ENCODE data around the gene ATAT1.
A peak's percentile ranks its signal among the peaks of the same experiment; 100 is the strongest.

Gene ATAT1

DNA sequence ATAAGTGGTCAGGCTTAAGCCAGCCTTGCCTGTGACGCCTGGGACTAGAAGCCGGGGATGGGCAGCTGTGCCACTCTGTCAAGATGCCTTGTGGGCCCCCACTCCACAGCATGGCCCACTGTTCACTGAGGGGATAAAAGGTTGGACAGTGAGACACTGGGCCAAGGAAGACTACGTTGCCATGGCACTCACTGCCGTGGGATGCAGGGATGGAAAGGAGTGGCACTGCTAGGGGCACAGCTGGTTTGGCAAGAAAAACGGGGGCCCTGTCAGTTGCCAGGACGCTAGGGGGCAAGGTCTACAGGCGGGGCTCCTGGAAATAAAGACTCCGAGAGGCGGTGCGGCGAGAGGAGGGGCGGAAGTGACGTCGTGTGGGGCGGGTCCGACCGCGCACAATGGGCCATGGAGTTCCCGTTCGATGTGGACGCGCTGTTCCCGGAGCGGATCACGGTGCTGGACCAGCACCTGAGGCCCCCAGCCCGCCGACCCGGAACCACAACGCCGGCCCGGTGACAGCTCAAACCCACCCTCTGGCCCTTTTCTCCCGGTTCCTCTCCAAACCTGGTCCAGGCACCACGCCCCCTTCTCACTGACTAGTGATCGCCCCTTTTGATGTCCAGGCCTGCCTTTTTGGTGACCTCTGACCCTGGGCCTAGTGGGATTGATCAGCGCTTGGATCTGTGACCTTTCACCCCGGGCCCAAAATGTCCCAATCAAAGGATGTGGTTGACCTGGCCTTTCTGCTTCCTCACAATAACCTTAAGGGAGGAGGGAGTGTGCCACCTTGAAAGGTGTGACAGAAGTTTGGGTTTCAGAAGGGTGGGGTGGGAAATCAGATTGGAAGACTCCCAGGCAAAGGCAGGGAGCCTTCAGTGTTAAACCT is at the start of gene ATAT1:
Gene ATAT1, plus strand, starts transcription at position 391 of the 883 bp plus-strand sequence.
- peak; percentile 86 for DNase-seq (ENCODE audit: low read depth)

DNA sequence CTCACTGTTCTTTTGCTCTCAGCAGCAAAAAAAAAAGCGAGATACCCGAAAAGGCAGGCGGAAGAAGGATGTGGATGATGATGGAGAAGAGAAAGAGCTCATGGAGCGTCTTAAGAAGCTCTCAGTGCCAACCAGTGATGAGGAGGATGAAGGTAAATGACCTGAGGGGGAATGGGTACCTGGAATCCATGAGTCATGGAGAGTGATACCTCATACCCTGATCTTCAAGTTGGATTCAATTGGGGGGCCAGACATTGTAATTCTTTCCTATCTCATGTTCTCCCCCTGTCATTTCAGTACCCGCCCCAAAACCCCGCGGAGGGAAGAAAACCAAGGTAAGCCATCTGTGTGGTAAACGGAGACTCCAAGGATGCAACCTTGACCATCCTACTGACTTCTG is 48.6 kb upstream of the ATAT1 start:
- no peak for DNase-seq (ENCODE audit: low read depth)

DNA sequence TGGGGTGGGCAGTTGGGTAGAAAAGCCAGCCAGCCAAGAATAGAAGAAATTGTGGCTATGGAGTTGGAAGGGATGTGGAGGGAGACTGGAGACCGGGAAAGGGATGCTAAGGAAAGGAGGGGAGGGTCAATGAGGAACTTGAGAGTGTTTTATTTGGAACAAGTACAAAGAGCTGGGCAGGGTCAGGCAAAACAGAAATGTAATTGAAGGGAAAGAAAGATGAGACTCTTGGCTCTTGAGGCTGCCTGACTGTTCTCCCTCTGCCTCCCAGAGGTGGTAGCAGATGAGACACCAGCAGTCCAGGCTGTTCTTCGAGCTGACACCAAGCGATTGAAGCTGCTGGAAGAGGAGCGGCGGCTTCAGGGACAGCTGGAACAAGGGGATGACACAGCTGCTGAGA is 42.8 kb upstream of the ATAT1 start:
- no peak for DNase-seq (ENCODE audit: low read depth)

DNA sequence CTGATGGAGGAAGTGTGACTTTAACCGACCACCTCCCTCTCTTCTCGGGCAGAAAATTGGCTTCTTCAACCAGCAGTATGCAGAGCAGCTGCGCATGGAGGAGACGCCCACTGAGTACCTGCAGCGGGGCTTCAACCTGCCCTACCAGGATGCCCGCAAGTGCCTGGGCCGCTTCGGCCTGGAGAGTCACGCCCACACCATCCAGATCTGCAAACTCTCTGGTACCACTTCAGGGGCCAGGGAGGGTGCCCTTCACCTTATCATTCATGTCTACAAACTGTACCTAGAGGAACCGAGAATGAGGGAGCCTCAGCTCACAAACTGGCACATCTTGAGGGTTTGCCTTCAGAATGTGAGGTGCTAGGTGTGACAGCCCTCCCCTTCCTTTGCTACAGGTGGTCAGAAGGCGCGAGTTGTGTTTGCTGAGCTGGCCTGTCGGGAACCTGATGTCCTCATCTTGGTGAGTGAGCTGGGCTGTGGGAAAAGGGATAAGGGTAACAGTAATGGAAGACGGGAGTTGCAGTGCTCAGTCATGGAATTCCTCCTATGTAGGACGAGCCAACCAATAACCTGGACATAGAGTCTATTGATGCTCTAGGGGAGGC is 36.8 kb upstream of the ATAT1 start:
- DNase-seq (ENCODE audit: low read depth): no peak

DNA sequence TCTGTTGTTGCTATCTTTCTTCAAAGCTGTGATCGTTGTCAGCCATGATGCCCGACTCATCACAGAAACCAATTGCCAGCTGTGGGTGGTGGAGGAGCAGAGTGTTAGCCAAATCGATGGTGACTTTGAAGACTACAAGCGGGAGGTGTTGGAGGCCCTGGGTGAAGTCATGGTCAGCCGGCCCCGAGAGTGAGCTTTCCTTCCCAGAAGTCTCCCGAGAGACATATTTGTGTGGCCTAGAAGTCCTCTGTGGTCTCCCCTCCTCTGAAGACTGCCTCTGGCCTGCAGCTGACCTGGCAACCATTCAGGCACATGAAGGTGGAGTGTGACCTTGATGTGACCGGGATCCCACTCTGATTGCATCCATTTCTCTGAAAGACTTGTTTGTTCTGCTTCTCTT is 36.2 kb upstream of the ATAT1 start:
- DNase-seq (ENCODE audit: low read depth): no peak

DNA sequence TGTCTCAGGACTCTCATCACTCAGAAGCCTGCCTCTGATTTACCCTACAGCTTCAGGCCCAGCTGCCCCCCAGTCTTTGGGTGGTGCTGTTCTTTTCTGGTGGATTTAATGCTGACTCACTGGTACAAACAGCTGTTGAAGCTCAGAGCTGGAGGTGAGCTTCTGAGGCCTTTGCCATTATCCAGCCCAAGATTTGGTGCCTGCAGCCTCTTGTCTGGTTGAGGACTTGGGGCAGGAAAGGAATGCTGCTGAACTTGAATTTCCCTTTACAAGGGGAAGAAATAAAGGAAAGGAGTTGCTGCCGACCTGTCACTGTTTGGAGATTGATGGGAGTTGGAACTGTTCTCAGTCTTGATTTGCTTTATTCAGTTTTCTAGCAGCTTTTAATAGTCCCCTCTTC is 35.7 kb upstream of the ATAT1 start:
- DNase-seq (ENCODE audit: low read depth): no peak

DNA sequence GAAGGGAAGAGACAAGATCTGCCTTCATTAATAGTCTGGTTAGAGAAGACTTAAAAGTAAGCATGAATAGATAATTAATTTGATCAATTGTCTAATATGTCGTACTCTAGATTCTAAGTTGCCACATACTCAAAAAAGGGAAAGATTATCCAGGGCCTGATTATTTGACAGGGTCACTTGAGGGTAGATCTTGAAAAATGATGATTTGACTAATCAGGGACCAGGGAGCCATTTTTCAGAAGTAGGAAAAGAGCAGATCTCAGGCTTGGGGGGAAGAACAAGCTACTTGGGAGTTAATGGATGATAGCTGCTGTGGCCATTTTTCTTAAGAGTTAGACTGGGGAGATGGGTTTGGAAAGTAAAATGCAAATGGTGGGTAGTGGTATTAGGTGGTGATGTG is 34.4 kb upstream of the ATAT1 start:
- no peak for DNase-seq (ENCODE audit: low read depth)

DNA sequence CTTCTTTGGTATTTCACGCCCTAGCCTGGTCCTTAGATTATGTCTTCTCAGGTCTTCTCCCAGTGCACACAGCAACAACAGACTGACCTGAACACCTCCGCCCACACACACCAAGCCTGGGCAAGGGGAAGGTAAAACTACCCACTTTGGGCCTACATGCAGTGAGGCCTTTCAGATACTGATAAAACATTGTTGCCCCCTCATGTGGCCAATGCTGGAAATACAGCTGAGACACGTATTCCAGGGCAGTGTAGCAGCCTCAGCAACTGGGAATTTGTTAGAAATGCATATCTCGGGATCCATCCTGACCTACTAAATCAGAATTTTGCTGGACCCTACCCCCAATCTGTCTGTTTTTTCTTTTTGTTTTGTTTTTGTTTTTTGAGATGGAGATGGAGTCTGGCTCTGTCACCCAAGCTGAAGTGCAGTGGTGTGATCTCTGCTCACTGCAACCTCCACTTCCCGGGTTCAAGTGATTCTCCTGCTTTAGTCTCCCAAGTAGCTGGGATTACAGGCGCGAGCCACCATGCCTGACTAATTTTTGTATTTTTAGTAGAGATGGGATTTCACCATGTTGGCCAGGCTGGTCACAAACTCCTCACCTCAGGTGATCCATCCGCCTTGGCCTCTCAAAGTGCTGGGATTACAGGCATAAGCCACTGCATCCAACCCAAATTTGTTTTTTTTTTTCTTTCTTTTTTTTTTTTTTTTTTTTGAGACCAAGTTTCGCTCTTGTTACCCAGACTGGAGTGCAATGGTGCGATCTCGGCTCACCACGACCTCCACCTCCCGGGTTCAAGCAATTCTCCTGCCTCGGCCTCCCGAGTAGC is 29.1 kb upstream of the ATAT1 start:
- DNase-seq (ENCODE audit: low read depth): peak; percentile 60

DNA sequence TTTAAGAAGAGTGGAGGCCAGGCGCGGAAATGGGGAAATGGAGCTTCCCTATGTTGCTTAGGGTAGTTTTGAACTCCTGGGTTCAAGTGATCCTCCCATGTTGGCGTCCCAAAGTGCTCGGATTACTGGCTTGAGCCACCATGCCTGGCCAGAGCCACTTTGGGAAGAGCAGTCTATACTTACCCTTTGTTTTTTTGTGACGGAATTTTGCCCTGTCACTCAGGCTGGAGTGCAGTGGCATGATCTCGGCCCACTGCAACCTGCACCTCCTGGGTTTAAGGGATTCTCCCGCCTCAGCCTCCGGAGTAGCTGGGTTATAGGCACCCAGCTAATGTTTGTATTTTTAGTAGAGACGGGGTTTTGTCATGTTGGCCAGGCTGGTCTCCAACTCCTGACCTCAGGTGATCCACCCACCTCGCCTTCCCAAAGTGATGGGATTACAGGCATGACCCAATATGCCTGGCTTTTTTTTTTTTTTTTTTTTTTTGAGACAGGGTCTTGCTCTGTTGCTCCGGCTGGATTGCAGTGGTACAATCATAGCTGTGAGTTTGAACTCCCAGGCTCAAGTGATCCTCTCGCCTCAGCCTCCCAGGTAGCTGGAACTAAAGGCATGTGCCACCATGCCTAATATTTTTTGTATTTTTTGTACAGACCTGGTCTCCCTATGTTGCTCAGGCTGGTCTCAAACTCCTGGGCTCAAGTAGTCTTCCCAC is 27.6 kb upstream of the ATAT1 start:
- DNase-seq (ENCODE audit: low read depth): no peak

DNA sequence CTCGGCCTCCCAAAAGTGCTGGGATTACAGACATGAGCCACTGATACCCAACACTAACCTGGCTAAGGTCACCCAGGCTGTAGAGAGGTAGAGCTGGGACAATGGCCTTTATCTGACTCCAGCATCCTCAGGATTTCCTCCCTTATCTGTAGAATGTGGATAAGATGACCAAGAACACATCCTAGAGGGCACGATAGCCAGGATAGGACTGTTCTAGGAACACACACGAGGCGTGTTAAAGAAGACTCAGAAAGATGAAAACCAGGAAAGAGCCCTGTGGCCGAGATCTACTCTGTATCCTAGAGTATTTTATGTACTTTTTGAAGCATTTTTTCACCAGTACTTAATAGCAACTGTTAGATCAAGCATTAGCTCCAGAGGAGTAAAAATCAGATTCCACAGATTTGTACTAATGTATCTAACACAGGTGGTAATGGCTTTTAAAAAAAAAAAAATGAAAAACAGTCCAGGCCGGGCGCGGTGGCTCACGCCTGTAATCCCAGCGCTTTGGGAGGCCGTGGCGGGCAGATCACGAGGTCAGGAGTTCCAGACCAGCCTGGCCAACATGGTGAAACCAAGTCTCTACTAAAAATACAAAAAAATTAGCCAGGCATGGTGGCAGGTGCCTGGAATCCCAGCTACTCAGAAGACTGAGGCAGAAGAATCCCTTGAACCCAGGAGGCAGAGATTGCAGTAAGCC is 26.9 kb upstream of the ATAT1 start:
- DNase-seq (ENCODE audit: low read depth): no peak

DNA sequence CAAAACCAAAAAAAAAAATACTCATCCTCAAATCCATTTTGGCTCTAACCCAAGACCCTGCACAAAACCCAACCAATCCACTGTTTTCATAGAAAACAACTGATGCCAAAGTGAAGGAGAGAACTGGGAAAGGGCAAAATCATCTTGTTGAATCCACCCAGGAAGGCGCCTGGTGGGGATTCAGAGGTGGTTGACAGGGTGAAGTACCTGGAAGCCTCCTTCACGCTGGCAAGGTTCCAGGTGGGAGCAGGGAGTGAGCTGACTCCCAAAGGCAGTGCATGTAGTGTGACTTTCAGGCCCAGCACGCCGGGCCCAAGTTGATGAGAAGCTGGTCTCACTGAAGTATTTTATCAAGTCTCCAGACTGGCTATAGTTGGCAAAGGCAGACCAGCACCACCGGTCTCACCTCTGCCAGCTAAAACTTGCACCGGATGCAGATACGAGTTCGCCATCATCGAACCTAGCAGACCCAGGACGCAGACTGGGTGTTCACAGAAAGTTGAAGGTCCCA is 26.2 kb upstream of the ATAT1 start:
- DNase-seq (ENCODE audit: low read depth): no peak

DNA sequence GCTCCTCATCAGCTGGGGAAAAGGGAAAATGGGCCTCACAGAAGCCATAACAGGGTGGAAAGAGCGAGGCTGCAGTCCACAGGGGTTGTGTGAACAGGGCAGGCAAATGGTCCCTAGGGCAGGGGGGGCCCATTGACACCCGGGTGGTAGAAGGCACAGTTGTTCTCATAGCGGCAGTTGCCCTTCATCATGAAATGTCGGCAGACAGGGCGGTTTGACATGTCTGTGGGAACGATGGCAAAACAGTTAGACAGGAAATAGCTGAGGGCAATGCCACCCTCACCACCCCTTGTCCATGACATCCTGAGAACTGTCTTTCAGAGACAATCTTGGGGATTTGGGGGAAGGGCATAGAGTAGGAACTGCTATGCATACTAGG is 25.2 kb upstream of the ATAT1 start:
- DNase-seq (ENCODE audit: low read depth): no peak

DNA sequence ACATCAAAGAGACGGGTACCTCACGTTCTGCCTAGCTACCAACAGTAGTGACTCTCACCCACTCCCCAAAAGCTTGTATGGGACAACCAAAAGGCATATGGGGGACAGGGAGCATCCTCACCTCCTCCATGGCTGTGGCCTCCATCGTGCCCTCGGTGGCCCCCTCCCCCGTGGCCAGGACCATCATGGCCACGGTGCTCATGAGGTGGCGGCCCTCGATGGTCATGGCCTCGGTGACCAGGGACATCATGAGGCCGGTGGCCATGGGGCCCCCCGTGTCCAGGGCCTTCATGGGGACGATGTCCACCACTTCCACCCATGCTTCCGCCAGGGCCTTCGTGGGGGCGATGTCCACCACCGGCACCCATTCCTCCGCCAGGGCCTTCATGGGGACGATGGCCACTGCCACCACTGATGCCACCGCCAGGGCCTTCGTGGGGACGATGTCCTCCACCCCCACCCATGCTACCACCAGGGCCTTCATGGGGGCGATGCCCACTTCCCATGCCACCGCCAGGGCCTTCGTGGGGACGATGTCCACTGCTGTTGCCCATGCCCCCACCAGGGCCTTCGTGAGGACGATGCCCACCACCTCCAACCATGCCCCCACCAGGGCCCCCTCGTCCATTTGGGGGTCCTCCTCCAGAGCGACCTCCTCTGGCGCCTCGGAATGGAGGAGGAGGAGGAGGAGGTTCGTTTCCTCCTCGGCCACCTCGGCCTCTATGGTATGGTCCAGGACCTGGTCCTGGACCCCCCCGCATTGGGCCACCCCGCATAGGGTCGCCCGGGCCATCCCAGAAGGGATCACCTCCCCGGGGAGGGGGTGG is 24.6 kb upstream of the ATAT1 start:
- DNase-seq (ENCODE audit: low read depth): no peak

DNA sequence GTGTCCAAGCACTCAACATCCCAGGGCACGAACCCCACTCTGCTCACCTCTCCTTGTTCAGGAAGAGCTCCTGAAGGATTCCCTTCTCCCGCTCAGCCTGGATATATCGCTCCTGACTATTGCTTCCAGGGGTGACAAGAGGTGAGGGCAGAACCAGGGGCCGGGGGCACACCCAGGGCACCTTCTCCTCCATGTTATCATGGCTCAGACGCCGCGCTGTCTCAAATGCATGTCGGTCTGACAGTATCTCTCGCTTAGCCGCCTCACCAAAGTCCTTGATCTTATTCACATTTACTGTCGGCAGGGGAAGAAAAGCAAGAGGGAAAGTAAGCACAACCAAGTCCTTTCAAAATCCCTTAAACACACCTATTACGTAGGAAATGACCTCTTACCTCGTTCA is 22.7 kb upstream of the ATAT1 start:
- no peak for DNase-seq (ENCODE audit: low read depth)

DNA sequence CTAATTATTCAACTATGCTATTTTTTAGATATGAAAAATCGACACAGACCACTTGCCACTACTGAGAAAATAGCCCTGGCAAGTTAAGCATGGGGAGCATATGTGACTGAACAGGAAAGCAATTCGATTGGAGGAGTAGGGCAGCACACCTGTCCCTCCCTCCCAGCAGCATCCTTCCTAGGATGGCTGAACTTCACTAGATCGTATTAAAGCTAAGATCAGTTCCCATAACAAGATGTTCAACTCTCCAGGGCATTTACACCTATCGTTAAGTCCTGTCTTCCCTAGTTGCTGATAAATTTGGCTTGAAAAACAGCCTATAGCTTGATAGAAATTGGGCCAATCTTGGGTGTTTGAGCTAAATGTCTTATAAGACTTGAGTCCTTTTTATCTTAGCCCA is 16.6 kb upstream of the ATAT1 start:
- DNase-seq (ENCODE audit: low read depth): no peak

DNA sequence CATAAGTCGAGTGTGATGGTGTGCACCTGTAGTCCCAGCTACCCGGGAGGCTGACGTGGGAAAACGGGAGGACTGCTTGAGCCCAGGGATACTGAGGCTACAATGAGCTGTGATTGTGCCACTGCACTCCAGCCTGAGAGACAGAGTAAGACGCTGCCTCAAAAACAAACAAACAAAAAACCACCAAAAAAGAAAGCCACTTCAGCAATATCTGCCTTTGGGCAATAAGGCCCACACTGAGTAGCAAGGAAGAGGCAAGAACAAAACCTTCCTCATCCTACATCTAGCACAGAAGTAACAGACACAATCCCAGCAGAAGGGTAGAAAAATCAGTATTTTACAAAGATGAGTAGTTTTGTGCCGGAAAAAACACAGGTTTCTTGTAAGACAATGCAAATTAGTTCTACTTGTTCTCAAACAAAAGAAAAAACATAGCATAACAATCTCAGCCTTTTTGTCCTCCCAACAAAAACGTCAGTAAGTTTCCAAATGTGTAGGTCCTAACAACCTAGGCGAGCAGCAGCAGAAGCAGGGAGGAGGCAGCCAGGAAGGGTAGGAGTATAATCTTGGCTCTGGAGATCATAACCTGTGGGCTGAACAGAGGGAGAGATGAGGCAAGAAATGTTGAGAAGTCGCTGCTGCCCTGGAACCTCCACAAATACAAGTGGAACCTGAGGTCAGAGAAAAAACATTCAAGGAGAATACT is 15.4 kb upstream of the ATAT1 start:
- DNase-seq (ENCODE audit: low read depth): no peak

DNA sequence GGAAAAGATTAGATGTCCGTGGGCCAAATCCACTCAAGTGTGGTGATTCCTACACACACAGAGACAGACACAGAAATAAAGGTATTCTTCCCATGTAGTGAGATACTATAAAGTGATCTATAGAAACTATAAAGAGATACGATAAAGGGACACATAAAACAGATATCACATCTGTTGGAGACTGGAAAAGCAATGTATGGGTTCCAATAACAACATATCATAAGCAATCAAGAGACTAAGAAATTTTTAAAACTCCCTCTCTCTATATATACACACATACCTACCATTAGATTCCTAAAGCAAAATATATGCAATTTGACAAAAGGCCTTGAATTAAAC is 14.8 kb upstream of the ATAT1 start:
- no peak for DNase-seq (ENCODE audit: low read depth)

DNA sequence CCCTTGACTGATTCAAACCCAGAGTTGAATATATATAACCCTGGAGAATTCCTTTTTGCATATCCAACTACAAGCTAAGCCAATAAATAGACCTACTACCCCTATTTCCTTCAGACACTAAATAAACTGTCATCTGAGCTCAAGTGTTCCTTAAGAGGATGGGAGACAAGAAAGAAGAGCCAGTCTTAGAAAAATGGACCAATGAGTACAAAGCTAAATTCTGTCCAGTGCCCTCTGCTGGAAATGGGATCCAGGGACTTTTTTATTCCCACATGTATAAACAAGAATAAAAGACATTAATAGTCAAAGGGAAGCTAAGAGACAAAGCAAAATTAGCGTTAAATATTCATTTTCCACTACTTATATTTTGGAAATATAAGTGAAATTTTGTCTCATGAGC is 14.5 kb upstream of the ATAT1 start:
- DNase-seq (ENCODE audit: low read depth): no peak

DNA sequence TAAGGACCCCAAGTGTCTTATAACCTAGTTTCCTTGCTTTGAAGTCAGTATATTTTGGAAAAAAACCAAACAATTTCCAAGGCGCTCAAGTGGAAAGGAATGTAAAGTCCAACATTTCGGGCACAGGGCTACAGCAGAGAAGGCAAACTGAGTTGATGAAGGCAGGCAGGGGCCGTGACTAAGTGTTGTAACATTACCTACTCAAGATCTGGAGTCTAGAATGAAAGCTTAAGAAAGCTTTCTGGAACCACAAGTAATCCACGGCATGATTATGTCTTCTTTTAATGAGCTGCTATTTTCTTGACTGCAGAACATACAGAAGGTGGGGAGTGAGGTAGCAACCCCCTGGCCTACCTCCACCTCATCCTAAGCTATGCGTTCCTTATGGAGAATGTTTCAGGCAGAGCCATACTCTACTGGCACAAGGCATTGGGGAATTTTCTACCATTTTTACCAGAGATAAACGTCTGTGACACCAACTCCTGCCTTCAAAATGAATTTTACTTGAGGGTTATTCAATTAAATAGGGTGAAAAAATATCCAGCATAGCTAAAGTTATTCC is 13.9 kb upstream of the ATAT1 start:
- no peak for DNase-seq (ENCODE audit: low read depth)
